Measurements from ENCODE around the gene CDK6.
"Not testable (repeated sequence)": the region's sequence is repeated elsewhere in the genome, so short reads cannot be mapped to it uniquely, and the experiment has no call there.

The CDK6 gene

DNA sequence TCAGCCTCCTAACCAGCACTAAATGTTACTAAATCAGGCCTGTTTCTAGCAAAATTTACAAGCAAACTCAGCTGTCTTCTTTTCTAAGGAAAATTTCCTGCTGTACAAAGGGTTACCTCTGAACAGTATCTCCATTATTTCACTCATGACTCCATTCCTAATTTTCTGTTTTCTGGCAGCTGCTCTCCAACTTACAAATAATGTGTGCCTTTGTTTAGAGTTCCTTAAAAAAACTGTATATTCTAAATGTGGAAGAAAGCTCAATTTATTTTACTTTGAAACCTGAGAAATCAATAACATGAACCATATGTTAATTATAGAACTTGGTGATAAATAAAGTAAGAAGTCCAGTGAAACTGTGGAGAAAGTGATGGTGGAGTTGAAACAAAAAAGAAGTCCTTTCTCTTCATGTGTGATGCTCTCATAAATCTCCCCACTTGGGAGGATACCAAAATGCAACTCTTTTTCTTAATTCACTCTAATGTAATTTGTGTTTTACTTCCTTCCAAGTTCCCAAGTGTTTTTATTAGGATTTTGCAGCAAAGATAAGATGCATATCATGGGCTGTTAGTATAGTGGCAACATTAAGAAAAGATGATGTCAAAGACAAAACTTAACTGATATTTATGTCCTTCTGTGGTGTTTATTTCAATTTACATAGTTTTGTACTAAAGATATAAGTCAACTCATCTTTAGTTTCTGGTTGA is 74.8 kb downstream of the CDK6 start:
- no peak for DNase-seq (ENCODE audit: low spot score)

DNA sequence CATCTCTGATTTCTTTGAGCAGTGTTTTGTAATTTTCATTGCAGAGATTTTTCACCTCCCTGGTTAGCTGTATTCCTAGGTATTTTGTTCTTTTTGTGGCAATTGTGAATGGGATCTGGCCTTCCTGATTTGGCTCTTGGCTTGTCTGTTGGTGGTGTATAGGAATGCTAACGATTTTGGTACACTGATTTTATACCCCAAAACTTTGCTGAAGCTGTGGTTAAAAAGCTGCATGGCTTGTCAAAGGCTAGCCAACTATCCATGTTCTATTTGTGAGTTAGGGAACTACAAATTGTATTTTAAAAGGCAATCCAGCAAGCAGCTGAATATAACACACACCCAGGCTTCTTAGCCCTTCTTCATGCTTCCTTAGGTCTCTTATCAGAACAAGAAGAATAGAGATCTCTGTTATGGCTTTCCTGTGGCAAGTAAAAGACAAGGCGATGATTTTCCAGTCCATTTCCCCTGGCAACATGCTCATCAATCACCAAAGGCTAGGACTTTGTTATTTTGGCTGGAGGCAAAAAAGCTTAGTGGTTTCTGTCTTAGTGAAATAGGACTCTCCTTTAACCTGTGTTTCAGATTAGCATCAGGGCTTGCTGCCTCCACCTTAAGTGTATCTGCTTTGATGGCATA is 77.5 kb downstream of the CDK6 start:
- no peak for DNase-seq (ENCODE audit: low spot score)

DNA sequence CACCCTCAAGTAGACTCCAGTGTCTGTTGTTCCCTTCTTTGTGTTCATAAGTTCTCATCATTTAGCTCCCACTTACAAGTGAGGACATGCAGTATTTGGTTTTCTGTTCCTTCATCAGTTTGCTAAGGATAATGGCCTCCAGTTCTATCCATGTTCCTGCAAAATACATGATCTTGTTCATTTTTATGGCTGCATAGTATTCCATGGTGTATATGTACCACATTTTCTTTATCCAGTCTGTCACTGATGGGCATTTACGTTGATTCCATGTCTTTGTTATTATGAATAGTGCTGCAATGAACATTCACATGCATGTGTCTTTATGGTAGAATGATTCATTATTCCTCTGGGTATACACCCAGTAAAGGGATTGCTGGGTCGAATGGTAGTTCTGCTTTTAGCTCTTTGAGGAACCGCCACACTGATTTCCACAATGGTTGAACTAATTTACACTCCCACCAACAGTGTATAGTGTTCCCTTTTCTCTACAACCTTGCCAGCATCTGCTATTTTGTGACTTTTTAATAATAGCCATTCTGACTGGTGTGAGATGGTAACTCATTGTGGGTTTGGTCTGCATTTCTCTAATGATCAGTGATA is 79.0 kb downstream of the CDK6 start:
- DNase-seq (ENCODE audit: low spot score) = not testable (repeated sequence)

DNA sequence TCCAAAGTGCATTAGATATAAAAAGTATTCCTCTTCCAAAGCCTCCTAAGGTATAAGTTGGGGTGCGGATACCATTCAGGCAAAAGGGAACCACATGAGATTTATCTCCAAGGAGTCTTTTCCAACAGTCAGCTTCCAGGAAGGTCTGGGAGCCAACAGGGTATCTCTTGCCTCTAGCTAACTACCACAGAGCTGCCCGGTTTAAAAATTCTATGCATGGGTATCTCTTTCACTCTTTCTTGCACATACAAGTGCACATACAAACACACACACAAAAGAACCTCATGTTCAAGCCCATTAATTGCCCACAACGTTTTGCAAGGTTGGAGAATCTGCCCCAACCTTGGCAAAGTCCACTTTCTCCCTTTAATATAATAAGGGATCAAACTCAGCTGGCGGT is 80.7 kb downstream of the CDK6 start:
- DNase-seq (ENCODE audit: low spot score) = no peak

DNA sequence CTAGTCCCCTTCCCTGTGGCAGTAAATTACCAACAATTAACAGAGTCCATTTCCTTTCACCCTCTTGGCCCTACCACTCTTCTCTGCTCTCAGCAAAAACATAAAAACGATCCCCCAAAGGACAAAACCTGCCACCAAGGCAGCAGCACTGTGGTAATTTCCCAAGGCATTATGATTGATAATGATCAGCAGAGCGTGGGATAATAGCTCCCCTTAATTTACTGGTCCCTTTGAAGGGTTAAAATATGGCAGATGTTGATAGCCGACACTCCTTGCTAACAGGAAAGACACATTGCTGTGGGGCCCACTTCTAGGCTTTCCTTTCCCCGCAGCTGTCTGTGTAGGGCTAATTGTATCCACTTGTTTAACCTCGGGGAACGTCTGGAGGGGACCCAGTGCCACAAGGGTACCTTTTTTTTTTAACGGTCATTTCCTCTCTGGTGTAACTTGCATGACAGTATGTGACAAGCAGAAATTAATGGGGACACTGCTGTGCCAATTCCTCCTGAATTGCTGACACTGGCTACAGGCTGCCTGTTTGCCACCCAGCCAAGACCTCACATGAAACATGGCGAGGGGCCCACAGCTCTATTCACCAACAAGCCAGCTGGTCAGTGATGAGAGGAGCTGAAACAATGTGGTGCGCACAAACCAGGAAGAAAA is 81.3 kb downstream of the CDK6 start:
- DNase-seq (ENCODE audit: low spot score) = no peak

DNA sequence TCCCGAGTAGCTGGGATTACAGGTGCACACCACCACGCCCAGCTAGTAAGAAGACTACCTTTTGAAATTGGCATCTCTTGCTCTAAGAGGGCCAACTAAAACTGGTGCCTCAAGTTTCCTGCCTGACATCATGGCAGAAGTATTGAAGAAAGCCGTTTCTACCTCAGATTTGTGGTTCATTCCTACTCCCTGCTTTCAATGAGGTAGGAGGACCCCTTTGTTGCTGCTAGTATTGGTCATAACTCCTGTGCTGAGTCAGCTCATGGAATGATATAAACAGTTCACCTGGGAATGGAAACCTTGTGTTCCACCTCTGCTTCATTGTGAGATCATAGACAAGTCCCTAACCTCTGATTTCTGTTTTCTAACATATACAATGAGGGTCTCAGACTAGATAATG is 82.8 kb downstream of the CDK6 start:
- DNase-seq (ENCODE audit: low spot score) = no peak

DNA sequence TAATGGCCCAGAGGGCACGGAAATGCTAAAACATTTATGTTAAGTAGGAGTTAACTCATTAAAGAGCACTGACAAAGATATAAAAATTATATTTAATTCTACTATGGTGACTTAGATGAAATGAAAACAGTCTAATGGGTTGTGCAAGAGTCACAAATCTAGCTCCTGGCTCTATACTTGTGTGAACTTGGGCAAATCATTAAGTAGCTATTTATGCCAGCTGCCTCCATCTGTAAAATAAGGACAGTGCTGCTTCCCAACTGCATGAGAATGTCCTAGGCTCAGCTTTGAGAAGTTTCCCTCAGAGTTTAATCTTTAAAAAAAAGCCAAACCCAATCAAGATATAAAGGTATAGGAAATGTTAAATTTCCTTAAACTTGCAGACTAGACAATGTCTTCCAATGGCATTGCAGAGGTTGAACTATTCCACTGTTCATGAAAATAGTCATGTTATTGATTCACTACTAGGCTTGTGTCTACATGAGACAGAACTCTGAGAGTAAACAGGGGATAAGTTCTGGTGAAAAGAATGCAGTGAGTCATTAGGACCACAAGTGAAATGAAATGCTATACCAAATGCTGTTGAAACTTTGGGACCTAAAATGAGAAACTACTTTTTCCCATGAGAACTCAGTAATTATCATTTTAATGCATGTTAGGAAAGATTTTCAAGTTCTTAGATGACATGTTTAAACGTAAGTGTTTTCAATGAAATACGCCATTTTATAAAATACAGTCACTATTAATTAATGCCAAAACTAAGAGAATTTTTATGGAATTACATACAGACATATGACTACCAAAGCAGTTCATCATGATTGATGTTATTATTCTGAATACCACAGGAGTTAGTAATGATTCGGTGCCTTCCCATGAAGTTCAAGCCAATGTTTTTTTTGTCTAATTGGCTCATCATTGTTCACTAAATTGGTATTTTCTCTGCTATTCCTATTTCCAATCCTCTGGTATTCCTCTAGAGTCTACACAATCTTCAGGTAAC is 84.2 kb downstream of the CDK6 start:
- peak; percentile 41 for DNase-seq (ENCODE audit: low spot score)

DNA sequence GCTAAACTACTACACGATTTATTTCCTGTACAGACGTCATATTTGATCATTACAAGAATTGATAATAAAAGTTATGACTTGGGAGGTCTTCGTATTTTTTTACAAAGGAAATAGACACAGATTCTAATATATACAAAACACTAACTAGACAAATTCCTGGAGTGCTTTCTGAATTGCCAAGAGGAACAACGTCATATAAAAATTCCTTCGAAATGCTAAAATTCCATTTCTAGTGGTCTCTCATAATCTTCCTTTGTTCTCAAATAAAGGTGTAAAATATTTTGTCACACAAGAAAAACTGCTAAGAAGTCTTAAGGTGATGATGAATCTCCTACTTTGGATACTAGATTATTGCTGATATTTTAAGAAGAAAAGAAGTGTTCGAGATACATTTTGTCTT is 85.4 kb downstream of the CDK6 start:
- no peak for DNase-seq (ENCODE audit: low spot score)

DNA sequence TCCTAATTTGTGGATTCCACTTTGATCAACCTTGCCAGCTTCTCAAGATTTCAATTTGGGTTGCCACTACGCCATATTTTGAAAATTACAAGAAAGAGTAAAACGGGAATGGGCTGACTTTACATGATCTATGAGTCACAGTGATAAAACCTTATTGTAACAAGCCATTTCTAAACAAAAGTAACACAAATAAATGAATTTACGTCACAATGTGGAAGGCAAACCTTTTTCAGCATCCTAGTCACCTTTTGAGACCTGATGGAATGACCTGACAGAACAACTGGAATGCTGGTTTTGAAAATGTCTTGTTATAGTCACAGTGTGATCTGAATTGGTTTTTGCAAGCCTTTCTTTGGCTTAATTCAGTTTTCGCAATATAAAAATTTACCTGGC is 85.9 kb downstream of the CDK6 start:
- DNase-seq (ENCODE audit: low spot score) = no peak

DNA sequence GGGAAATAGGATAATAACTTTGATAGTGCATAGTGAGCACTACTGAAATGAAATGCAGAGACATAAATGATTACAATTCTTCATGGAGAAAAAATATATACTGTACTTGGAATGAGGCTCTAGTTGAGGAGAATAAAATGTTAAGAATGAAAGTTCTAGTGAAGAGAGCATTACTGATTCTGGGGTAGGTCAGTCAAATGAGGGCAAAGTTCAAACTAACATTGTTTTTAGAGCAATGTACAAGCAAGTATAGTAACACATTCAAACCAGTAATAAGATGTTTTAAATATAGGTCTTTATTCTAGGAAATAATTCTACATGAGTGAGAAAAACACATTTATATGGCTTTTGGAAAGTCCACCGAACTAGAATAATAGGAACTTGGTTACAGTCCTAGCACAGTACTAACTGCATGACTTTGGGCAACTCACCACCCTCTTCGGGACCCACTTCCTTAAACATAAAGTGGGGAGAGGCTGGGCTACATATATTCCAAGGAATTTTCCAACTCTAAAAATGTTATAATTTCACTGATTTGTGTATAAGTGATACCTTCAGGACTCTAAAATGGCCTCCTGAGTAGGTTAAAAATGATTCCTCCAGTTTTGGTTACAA is 86.4 kb downstream of the CDK6 start:
- no peak for DNase-seq (ENCODE audit: low spot score)

DNA sequence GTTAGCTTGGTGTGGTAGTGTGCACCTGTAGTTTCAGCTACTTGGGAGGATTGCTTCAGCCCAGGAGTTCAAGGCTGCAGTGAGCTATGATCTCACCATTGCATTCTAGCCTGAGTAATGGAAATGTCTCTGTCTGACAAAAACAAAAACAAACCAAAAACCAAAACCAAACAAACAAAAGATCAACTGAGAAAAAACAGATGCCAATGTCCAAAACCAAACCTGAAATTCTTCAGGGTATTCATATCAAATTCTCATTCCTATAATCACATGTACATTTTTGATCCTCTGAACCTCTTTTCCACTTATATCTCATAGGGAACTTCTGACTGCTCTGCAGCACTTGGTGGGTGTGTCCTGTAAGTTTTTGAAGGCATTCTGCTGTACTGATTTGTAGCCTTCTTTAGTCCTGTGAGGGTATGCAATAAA is 87.0 kb downstream of the CDK6 start:
- DNase-seq (ENCODE audit: low spot score) = no peak

DNA sequence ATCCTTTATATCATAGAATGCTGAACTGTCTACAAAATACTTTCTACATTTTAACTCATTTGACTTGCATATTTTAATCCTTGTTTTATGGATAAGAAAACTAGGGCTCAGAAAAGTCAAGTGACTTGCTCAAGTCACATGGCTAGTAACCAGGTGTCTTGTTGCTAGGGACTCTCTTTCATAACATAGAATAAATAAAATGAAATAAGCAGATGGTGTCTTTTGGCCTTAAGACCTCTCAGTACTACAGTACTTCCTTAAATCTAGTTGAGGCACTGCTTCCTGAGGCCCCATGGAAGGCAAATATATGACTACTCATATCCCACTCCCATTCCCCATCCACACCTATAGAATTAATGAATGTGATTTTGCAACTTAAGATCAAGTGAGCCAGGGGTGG is 87.9 kb downstream of the CDK6 start:
- no peak for DNase-seq (ENCODE audit: low spot score)

DNA sequence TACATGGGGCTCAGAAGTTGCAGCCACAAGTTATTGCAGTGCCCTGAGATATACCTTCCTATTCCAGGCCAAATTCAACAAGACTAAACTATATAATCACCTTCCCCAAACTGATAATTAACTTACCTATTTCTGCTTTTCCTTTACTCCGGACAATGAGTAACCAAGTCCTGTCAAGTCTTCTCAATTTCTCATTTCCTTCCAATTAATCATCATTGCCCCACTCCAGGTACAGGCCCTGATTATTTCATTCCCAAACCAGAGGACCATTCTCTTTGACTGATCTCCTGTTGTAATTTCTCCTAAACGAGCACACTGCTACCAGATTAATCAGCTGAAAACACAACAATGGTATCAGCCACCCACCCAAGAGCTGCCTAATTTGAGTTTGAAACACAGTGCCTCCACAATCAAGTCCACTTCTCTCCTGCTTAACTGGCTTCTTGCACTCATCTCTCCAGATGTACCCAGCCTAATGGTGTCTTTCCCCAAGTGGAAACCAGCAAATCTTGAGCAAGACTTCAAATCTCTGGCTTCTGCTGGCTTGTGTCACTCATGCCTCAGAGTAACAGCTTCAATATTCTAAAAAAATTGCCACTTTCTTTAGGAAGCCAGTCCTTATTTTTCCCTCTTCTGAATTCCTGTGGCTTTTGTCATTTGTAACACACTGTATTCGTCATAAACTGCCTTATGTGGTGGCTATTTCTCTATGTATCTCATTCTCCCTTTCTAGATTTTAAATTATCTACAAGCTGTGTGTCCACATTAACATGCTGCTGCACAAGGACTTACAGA is 89.1 kb downstream of the CDK6 start:
- no peak for DNase-seq (ENCODE audit: low spot score)

DNA sequence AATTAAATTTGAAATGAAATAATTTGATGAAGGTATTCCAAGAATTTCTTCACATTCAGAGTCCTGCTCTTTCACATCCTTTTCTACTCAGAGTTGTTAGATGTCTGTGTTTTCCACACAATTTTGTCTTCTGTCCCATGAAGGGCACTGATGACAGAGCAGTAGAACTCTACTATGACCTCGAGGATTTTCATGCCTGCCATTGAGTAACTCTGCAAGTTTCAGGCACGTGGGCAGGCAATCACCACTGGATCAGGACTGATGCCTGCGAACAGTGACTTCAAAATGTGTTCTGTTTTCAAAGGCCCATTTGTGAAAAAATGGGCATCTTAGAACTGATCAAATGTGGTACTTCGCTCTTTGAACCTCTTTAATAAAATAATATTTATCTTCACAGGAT is 91.1 kb downstream of the CDK6 start:
- no peak for DNase-seq (ENCODE audit: low spot score)

DNA sequence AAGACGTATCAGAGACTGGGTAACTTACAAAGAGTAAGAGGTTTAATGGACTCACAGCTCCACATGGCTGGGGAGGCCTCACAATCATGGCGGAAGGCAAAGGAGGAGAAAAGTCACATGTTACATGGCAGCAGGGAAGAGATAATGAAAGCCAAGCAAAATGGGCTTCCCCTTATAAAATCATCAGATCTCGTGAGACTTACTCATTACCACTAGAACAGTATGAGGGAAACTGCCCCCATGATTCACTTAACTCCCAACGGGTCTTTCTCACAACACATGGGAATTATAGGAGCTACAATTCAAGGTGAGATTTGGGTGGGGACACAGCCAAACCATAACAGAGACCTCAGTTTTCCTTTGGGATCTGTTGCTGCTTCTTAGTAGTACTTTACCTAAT is 92.2 kb downstream of the CDK6 start:
- not testable (repeated sequence) for DNase-seq (ENCODE audit: low spot score)

DNA sequence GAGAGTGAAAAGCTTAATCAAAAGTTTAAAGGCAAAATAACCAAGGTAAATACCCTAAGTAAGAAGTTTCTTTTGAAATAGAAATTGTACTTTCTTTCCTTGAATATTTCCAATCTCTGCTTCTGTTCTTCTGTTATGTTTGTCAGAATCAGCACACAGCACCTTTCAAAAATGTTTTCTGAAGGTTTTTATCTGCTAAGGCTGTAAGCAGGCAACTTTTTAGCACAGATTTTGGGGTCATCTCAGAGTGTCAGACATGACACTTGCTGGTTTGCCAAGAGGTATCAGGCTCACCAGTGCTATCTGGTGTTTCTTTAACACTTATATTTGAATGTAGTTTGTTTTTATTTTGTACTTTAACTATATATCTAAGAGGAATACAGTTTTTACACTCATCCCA is 94.2 kb downstream of the CDK6 start:
- no peak for DNase-seq (ENCODE audit: low spot score)

DNA sequence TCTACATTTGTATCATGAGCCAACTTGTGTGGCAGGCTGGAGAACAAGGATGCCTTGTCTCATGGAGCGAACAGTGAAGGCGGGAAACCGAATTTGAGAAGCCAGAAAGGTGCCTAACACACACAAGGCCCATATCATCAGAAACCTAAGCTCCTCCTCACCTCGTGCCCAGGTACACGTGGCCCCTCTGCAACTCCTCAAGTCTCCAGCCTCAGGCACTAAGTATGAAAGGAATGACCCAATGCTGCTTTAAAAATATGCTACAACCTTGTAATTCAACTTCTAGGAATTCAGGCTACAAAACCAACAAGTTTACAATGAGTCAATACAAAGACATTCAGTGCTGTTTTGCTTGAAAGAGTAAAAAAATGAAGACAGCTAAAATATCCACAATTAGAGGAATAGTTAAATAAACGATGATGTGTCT is 95.7 kb downstream of the CDK6 start:
- no peak for DNase-seq (ENCODE audit: low spot score)

DNA sequence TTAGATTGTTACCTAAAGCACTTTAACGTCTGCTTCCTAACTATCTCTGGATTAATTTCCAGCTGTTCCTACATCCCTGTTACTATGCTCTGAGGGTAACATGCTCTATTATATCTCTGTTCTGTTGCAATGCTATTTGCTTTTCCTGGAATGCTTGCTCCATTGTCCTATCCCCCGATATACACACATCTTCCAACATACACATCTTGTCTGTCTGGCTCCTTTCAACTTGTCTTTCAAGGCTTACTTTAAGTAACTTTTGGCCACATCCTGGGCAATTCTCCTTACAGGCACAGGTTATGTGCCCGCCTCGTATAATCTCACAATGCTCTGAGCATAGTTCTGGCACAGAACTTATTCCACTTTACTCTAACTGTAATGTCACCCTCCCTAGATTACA is 96.2 kb downstream of the CDK6 start:
- no peak for DNase-seq (ENCODE audit: low spot score)

DNA sequence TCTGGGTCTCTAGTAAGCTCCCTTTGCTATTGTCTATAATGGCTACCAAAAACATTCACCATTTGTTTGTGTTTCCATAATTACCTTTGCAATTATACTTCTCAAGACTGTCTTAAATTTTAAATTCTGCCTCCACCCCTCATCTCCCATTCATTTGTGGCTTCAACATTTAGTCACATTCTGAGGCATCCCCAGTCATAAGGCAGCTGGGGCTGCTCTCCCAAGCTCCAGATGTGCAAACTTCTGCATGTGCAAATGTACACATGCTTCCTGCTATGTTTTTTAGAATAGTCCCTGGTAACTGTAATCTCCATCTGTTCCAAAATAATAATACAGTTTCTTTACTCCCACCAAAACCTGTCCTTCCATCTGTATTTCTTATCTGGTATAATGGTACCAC is 97.3 kb downstream of the CDK6 start:
- DNase-seq (ENCODE audit: low spot score) = no peak

DNA sequence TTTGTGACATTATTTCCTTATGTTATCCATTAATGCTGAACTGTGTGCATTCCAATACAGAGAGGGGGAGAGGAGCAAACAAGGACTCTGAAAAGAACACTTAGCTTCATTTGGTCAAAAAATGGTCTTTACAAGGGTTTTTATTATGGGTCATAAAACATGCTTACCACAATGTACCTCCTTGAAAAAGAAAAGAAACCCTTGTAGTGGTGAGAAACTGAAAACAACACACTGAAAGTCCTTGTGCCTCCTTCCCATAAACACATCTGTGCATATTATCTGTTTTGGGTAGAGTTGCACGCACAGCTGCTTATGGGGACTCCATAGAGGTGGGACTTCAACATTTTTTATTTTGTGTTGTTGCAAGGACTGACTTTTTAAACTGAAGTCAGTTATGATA is 98.7 kb downstream of the CDK6 start:
- DNase-seq (ENCODE audit: low spot score) = no peak

DNA sequence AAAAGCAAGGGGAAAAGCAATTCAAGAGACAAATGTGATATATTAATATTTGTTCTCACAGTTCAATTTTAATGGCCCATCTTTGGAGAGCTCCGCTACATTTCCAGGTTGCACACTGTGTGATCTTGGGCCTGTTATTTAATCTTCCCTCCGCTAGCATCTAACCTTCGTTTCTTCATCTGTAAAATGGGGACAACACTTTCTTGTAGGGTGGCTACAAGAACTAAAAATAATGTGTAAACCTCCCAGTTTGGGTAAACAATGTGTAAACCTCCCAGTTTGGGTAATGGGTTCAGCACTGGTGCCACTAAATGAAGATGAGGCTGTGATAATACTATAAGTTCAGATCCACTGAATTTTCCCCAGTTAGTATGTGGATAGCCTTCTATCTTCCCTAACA is 99.5 kb downstream of the CDK6 start:
- DNase-seq (ENCODE audit: low spot score) = no peak
